Measurements from ENCODE around the gene C11orf42. TPM values are rescaled to one million over a fixed set of nuclear protein-coding genes. Genes with fewer than 3 reads are reported as not detected.

The C11orf42 gene, protein sequence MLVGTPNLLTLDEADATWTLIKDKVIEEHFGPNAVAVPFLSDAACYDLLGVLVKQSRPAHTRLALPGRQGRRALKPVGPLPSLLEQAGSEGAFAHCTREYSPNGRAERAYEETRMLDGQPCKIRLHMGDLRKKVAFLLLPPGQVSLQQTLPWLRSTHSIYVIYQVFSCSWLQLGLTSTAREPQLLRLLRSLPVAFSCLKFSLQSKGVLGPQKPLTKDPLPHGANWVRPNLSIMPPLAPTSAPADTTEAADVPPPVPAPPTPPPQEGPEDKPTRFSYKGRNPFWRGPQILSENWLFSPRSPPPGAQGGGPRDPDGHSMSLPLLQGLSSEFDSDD
- polyA plus RNA-seq (ENCODE audit: insufficient read length in 10 of 10) = under 1 TPM in 8 of 10 donors, not detected in 2; 0.24 to 0.46 (median 0.31) TPM
- long read RNA-seq, donor 1 = 0 reads
- long read RNA-seq, donor 2 = 0 reads
- long read RNA-seq, donor 3 = 0 reads
- long read RNA-seq, donor 4 = 0 reads
- long read RNA-seq, donor 5 = 0 reads
- long read RNA-seq, donor 6 = 0 reads
- long read RNA-seq, donor 7 = 0 reads
- long read RNA-seq, donor 8 = 0 reads
- long read RNA-seq, donor 9 = 0 reads

DNA sequence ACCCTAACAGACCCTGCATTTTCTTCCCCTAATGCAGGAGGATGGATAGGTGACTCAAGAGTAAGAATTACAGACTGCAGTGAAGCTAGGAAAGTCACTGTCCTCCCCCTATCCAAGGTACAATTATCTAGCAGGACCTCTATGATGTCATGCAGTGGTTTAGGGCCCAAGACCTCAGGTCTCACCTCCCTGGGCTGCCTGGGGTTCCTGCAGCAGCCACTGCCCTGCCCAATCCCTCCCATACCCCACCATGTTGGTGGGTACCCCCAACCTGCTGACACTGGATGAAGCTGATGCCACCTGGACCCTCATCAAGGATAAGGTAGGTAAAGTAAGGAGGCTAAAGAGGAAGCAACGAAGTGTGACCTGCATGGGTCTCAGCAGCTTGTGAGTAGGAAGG, at the start of gene C11orf42:
Gene C11orf42 (plus strand): TSS at position 192 of the 400 bp plus-strand sequence. CDS start 59 bp downstream, at position 251.
- no peak for DNase-seq

DNA sequence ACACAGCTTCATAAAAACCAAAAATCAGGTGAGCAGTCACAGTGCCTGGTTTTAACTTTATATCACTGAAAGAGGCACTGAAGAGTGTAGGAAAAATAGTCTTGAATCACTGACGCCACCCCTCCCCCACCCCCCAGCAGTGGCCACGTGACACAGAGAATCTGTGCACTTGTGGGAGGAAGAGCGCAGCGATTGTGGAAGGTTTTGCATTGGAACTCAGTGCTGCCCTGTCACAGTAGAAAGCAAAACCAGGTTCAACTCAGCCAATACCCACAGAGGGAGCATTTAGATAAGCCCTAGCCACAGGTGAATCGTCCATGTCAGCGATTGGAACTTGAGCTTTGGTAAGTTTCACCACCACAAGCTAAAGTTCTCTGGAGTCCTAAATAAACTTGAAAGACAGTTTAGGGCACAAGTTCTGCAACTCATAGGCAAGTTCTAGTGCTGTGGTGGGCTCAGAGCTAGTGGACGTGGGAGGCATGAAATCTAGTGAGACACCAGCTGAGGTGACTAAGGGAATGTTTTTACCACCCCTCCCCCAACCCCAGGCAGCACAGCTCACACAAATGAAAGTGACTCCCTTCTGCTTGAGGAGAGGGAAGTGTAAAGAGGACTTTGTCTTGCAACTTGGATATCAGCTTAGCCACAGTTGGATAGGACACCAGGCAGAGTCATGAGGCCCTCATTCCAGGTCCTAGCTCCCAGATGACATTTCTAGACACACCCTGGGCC, 48.6 kb upstream of the C11orf42 start:
- no peak for DNase-seq

DNA sequence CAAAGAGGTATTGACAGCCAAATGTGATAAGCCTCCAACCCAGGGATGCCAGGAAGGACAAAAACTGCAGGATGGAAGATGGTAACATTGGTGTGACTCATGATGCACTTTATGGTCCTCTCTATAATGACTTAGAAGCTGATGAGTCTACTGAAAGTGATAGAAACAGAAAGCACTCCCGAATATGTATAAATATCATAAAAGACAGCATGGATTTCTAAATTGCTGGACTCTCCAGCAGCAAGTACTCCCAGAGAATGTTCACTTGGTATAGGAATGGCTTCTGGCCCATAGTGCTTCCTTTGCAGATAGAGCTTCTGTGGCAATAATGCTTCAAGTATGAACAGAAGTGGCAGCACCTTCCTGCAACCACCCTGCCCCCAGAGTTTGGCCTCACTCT, 35.1 kb upstream of the C11orf42 start, which contains the start of gene OR52B2:
Gene OR52B2 (minus strand): TSS at position 101 of the 400 bp plus-strand sequence. CDS start 0 bp downstream, at position 101.
- DNase-seq = no peak

DNA sequence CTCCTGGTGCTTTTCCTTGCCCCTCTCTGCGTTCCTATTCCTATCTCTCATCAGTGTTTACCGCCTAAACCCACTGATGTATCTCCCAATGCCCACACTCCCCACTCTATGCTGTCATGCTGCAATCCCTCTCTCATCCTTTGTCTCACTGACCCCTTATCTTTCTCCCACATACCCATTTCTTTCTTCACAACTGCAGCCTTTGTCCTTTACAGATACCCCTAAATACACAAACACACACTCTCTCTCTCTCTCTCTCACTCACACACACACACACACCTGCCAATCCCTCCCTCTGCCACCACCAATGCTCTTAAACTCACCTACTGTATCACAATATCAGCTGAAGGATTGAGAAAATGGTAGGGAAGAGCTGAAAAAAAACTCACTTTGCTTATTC, 29.9 kb upstream of the C11orf42 start:
- no peak for DNase-seq

DNA sequence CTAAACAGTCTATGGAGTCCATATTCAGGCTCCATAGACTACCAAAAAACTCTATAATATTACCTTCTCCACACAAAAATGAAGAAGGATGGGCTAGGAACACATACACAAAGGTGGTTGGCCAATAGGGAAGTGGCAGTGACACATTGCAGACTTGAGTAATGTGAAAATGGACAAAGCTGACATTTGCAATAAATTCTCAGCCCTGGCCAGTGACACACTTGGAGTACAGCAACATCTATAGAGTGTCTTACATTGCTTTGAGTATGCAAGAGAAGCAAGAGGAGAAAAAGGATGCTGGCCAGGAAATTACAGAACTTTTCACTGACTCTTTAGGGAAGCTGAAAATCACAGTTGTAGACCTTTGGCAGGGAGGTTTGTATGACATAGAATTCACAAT, 13.6 kb upstream of the C11orf42 start:
- no peak for DNase-seq

DNA sequence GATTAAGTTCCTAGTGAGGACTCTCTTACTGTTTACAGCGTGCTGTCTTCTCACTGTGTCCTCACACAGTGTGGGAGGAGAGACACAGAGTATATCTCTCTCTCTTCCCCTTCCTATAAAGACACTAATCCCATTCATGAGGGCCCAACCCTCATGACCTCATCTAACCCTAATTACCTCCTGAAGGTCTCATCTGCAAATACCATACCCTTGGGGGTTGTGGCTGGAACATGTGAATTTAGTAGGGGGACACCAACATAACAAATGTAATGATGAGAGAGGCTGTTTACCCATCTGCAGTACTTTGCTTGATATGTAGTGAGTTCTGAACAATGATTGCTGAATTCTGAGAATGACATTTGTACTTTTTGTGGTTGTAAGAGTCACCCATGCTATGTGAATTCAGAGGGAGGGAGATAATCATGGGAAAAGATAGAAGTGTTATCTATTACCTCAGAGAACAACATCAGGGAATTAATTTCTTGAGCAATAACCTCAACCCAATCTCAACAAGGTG, 11.2 kb upstream of the C11orf42 start:
- DNase-seq = no peak

DNA sequence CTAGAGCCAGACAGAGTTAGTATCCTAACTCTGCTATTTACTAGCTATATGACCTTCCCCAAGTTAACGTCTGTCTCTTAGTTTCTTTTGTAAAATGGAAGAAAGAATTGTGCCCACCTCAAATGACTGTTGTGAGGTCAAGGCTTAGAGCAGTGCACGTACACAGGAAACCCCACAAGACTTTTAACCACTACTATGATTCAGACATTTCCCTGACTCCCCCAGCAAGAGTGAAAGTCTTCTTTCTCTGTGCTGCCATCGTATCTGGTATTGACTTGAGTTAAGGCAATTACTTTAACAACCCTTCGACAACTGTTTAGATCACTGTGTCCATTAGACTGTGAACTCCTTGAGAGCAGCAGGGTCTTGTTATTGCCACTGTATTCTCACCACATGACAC, 9.0 kb upstream of the C11orf42 start:
- no peak for DNase-seq

DNA sequence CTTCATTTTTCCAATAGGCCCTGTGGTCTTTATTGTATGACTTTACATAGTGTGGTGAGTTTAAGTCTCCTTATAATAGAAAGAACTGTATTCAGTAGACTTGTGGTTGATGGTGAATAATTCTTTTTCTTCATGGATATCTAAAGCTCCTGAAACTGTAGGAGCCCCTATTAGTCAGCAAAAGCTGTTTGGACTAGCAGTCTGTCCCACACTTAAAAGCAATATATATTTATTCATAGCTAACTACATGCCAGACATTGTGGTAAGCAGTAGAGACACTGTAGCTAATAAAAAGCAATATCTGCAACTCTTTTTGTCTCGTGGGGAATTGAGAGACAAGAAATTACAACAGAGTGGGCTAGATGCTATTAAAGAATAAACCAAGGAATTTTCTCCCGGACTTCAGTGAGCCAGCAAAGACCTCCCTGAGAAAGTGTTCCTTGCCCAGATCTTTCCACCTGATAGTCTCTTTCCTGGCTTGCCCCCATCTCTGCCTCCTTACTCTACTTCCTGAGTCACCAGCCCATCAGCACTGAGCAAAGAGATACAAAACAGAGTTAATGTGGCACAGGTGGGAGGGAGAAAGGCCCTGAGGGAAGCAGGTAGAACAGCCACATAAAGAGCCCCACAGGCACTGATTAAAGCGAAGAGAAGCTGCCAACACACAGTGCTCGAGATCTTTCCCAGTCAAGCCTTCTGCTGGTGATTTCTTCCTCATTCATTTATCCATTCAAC, 7.7 kb upstream of the C11orf42 start:
- no peak for DNase-seq

DNA sequence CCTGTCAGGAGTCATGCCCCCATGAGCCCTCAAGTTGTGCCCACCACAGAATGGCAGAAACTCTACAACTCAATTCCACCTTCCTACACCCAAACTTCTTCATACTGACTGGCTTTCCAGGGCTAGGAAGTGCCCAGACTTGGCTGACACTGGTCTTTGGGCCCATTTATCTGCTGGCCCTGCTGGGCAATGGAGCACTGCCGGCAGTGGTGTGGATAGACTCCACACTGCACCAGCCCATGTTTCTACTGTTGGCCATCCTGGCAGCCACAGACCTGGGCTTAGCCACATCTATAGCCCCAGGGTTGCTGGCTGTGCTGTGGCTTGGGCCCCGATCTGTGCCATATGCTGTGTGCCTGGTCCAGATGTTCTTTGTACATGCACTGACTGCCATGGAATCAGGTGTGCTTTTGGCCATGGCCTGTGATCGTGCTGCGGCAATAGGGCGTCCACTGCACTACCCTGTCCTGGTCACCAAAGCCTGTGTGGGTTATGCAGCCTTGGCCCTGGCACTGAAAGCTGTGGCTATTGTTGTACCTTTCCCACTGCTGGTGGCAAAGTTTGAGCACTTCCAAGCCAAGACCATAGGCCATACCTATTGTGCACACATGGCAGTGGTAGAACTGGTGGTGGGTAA, 6.1 kb upstream of the C11orf42 start, which contains the start of gene OR52W1:
Gene OR52W1 (plus strand): TSS at position 51 of the 637 bp plus-strand sequence. CDS start 0 bp downstream, at position 51.
- DNase-seq = no peak

DNA sequence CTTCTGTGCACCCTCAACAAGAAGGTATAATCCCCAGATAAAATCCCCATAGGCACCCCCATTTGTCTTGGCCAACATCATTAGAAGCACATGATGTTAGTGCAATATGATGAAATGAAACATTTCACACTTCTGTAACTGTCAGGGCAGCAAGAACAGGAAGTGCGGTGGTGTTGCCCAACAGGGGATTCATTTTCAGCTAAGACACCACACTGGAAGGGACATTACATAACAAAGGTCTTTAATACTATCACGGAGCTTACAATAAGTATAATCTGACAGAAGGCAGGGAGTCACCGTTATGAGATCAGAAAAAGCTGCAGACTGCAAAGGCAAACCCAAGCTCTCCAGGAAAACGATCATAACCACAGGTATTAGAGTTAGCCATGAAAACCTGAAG, 4.4 kb upstream of the C11orf42 start:
- DNase-seq = peak in 2 of 3 donors; percentile 8 to 29

DNA sequence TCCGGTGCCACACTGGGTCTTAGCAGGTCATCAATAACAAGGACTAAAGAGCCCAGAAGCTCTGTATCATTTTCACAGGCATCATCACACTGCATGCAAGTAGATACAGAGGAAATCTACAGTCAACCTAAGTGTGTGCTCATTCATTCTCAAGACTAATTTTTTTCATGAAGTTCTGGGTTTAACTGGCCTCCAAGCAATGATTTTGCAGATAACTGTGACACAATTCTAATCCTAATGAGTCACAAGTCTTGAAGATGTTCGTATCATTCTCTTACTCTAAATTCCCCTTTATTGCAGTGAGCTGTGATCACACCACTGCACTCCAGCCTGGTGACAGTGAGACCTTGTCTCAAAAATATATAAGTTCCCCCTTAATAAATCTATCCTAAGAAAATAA, 3.9 kb upstream of the C11orf42 start:
- DNase-seq = no peak

DNA sequence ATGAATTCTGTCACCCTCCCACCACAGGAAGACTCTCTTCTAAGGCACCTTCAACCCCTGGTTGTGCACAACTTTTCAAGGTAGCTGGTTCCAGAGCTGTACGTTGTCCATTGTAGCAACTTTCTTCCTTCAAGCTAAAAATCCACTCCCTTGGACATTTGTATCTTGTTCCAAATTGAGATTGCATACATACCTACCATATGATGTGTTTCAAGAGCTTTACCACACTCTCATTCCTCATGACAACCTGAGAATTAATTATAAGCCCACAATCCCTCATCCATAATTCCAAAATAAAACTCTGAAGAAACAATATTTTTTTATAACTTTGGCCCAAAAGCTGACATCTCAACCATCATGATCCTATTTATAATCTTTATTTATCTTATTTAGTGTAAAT, 3.3 kb upstream of the C11orf42 start:
- no peak for DNase-seq

DNA sequence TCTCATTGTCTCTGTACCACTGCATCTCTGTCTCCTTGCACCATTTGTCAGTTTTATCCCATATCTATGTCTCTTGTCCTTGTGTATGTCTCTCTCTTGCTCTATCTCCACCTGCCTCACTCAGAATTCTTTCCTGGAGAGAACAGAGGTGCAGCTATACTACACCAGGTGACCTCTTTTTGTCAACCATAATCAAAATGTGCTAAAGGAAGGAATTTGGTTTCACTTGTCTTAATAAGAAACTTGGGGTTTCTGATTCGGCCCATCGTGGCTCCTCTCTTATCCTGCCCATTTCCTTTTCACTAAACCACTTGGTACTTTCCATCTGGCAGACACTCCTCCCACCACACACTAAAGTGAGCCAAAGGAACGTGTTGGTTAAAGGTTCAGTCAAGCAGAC, 2.0 kb upstream of the C11orf42 start:
- no peak for DNase-seq

DNA sequence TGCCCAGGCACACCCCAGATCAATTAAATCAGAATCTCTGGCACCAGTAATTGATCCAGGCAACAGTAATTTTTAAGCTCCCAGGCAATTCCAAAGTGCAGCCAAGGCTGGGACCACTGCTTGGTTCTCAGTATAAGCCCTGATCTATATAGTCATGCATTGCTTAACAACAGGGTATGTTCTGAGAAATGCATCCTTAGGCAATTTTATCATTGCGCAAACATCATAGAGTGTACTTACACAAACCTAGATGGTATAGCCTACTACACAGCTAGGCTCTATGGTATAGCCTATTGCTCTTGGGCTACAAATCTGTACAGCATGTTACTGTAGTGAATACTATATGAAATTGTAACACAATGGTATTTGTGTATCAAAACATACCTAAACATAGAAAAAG, 651 bp upstream of the C11orf42 start:
- DNase-seq = no peak

DNA sequence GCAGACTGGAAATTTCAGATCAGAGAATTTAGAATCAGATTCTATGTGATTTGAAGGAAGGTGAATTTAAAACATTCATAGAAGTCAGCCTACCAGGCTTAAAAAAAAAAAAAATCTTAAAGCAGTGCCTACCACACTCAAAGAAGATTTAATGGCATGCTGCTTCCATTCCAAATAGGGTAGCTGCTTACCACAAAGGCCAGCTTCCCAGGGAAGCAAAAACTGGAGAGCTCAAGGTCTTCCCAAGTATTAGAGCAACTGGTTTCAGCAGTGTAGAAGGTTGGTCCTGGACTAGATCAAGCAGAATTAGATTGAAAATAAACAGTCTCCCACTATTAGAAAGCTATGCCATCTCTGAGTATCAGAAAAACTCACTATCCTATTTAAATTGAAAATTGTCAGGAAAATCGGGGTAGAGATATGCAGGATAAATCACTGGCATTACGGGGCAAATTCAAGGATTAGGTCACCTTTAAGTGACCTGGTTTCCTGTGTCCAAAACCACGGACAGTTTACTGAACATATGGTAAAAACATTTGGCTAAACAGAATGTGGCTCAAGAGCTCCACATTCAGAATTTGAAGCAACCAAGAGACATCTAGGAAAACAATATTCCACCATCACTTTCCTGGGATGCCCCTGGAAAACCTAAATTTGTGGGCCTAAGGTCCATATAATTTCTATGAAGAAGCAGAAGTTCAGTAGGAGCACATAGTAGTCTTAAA, 1.3 kb downstream of the C11orf42 start:
- no peak for DNase-seq

DNA sequence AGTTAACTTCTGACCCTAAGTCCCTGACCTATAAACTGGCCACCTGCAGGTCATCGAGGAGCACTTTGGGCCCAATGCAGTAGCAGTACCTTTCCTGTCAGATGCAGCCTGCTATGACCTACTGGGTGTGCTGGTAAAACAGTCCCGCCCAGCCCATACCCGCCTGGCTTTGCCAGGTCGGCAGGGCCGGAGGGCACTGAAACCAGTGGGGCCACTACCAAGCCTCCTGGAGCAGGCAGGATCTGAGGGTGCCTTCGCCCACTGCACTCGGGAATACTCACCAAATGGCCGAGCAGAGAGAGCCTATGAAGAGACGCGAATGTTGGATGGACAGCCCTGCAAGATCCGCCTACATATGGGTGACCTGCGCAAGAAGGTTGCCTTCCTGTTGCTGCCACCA, 4.4 kb downstream of the C11orf42 start:
- DNase-seq = no peak

DNA sequence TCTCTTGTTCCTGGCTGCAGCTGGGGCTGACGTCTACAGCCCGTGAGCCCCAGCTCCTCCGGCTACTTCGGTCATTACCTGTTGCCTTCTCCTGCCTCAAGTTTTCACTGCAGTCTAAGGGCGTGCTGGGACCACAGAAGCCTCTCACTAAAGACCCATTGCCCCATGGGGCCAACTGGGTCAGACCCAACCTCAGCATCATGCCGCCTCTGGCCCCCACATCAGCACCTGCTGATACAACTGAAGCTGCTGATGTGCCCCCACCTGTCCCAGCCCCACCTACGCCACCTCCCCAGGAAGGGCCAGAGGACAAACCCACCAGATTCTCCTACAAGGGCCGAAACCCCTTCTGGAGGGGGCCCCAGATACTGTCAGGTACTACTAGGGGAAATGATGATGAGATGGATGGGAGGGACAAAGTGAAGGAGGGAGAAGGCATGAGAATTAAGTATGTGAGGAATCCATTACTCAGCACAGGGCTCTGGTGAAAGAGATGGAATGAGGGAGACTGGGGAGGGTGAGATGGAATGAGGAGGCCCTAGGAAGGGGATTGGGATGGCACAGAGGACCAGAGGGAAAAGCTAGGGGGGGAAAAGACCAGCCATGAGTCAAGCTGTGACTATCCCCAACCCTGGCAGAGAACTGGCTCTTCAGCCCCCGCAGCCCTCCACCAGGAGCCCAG, 5.1 kb downstream of the C11orf42 start:
- no peak for DNase-seq

DNA sequence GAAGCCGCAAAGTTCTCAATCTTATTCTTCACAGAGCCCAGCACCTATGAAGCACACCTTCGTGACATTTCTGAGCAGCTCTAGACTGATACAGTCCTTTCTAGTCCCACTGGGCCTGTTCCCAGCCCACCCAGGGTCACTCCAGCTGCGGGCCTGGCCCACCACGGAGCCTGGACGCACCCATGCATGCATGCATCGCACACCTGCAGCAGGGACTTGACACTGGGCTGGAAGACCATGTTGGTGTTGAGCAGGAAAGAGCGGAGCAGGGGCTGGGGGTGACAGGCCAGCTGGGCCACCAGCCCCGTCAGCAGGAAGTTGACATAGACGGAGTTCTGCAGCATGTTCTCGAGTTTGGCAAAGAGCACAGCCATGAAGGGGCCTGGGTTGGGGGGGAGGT, 9.2 kb downstream of the C11orf42 start:
- no peak for DNase-seq

DNA sequence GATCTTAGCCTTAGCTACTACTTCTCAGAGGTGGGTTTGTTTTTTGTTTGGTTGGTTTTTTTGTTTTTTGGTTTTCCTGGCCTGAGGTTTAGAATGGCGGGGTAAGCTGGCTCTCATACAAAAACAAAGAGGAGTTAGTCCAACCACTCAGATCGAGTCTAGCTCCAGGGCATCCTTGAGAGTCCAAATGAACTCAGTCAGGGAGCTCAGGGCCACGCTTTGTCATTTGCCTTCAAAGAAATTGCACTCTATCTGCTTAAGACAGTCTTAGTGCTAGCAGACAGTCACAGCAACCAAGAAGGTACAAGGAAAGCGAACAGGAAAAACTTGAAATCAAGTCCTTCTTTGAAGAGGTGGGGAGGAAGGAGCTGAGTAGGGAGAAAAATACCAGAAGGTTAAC, 11.1 kb downstream of the C11orf42 start:
- no peak for DNase-seq

DNA sequence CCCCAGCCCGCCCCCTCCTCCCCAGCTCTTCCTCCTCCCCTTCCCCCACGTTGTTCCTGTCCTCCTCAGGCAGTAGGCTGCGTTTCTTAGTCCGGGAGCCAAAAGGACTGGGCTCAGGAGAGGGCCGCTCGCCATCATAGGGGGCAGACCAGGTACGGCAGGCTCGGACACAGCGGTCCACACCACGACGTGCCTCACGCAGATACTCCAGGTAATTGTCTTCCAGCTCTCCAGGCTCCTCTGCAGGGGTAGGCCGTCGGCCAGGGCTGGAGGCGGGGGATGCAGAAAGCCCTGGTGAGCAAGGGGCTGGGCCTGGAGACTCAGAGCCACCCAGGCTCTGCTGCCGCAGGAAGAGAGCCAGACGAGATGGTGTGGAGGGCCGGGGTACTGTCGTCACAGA, 12.4 kb downstream of the C11orf42 start:
- no peak for DNase-seq
